ENCODE data around the gene EFHC2. TPM values are rescaled to one million over a fixed set of nuclear protein-coding genes. Genes with fewer than 3 reads are reported as not detected.

The EFHC2 gene
- polyA plus RNA-seq, 1 of the 3 experiments (the other 2 are of a cell fraction) = 0.03 TPM

DNA sequence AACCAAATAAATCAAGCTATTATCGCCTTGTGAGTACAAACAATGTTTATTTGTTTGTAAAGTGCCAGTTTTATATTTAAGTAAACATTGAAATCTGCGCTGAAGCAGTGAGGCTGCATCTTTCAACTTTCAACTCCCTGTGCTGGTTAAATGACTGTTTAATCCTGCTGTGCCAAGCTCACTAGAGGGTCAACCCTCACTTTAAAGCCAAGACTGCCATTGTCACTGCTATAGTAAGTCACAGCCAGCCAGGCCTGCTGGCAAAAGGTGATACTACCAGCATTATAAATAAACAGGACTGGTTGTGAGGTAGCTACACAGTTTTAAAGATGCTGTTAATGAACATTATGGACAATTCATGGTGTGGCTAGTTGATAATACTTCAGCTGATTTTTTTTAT, 34.6 kb downstream of the EFHC2 start:
- no peak overlapping the region for H3K27ac ChIP-seq (ENCODE audit: low read depth in 2 of 2, low read length in 1 of 2)
- no peaks in the 10 kb centered on the region for H3K36me3 ChIP-seq (replicated peaks in 1 of 2; ENCODE audit: control insufficient read depth in 1 of 2, insufficient read depth in 2 of 2, low read length in 1 of 2)

DNA sequence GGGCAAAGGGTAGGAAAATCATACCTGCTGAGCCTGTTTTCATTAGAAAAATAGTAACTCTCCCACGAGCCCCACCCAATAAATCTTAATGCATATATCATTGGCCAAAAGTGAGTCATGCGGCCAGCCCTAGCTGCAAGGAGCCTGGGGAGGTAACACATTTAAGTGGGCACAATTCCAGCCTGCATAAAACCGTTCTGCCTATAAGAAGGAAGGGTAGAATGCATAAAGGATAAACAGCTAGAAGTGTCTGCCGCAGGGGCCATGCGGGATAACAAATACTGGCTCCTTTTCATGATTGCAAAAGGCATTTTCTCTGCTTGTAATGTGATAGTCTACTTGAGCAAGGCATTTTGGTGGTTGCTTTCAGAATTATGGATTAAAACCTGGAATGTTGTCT, 37.1 kb downstream of the EFHC2 start:
- no peaks in the 10 kb centered on the region for H3K36me3 ChIP-seq (replicated peaks in 1 of 2; ENCODE audit: control insufficient read depth in 1 of 2, insufficient read depth in 2 of 2, low read length in 1 of 2)
- H3K79me2 ChIP-seq (ENCODE audit: insufficient read depth) = no peaks in the 10 kb centered on the region
- no peaks in the 10 kb centered on the region for H3K9me2 ChIP-seq
- H3K9ac ChIP-seq = no peak overlapping the region
- ChIA-PET POLR2A (no interaction called here), CTCF (no interaction called here)
- no peak overlapping the region for H2AFZ ChIP-seq (ENCODE audit: low read depth)
- H3K4me3 ChIP-seq (ENCODE audit: low read depth in 2 of 2, low read length in 1 of 2) = no peak overlapping the region
- no peaks in the 10 kb centered on the region for H3F3A ChIP-seq (replicated peaks; ENCODE audit: insufficient read depth)
- DNase-seq = no peak
- no peak overlapping the region for H3K4me2 ChIP-seq
- H3K9me3 ChIP-seq = no peaks in the 10 kb centered on the region
- no peaks in the 10 kb centered on the region for H4K20me1 ChIP-seq (ENCODE audit: insufficient read depth)
- no peaks in the 10 kb centered on the region for H3K27me3 ChIP-seq (ENCODE audit: insufficient read depth)
- WGBS (ENCODE audit: low lambda C conversion rate) = 38% methylated on average over 5 of the region's 5 CpGs
- H3K27ac ChIP-seq (ENCODE audit: low read depth in 2 of 2, low read length in 1 of 2) = no peak overlapping the region
- no peaks in the 10 kb centered on the region for H3K4me1 ChIP-seq (ENCODE audit: control insufficient read depth in 1 of 2, insufficient read depth in 2 of 2, low read depth in 1 of 2, low read length in 1 of 2)
- TF ChIP-seq YY1 (IDR thresholded peaks at IDR 0.05; ENCODE audit: low read depth) (no peak), GABPA (IDR thresholded peaks at IDR 0.05; ENCODE audit: low read depth) (no peak), FOXM1 (IDR thresholded peaks at IDR 0.05; ENCODE audit: low read depth) (no peak), SMC3 (IDR thresholded peaks at IDR 0.05; ENCODE audit: low read depth, low read length) (no peak), RXRA (IDR thresholded peaks at IDR 0.05; ENCODE audit: borderline replicate concordance, low read depth) (no peak), JUND (IDR thresholded peaks at IDR 0.05) (no peak), CHD2 (IDR thresholded peaks at IDR 0.05; ENCODE audit: low read length, partially characterized antibody) (no peak), CTCF (IDR thresholded peaks at IDR 0.05) (no peak)
- TF ChIP-seq, protein P1, sequence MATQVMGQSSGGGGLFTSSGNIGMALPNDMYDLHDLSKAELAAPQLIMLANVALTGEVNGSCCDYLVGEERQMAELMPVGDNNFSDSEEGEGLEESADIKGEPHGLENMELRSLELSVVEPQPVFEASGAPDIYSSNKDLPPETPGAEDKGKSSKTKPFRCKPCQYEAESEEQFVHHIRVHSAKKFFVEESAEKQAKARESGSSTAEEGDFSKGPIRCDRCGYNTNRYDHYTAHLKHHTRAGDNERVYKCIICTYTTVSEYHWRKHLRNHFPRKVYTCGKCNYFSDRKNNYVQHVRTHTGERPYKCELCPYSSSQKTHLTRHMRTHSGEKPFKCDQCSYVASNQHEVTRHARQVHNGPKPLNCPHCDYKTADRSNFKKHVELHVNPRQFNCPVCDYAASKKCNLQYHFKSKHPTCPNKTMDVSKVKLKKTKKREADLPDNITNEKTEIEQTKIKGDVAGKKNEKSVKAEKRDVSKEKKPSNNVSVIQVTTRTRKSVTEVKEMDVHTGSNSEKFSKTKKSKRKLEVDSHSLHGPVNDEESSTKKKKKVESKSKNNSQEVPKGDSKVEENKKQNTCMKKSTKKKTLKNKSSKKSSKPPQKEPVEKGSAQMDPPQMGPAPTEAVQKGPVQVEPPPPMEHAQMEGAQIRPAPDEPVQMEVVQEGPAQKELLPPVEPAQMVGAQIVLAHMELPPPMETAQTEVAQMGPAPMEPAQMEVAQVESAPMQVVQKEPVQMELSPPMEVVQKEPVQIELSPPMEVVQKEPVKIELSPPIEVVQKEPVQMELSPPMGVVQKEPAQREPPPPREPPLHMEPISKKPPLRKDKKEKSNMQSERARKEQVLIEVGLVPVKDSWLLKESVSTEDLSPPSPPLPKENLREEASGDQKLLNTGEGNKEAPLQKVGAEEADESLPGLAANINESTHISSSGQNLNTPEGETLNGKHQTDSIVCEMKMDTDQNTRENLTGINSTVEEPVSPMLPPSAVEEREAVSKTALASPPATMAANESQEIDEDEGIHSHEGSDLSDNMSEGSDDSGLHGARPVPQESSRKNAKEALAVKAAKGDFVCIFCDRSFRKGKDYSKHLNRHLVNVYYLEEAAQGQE (IDR thresholded peaks at IDR 0.05; ENCODE audit: low read depth, low read length) = no peak
- TF ChIP-seq, protein P2, sequence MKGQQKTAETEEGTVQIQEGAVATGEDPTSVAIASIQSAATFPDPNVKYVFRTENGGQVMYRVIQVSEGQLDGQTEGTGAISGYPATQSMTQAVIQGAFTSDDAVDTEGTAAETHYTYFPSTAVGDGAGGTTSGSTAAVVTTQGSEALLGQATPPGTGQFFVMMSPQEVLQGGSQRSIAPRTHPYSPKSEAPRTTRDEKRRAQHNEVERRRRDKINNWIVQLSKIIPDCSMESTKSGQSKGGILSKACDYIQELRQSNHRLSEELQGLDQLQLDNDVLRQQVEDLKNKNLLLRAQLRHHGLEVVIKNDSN (IDR thresholded peaks at IDR 0.05; ENCODE audit: borderline replicate concordance, low read depth) = no peak
- TF ChIP-seq, protein P3, sequence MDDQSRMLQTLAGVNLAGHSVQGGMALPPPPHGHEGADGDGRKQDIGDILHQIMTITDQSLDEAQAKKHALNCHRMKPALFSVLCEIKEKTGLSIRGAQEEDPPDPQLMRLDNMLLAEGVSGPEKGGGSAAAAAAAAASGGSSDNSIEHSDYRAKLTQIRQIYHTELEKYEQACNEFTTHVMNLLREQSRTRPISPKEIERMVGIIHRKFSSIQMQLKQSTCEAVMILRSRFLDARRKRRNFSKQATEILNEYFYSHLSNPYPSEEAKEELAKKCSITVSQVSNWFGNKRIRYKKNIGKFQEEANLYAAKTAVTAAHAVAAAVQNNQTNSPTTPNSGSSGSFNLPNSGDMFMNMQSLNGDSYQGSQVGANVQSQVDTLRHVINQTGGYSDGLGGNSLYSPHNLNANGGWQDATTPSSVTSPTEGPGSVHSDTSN (IDR thresholded peaks at IDR 0.05) = no peak

More for the DNA sequence above, 34.6 kb downstream of the EFHC2 start:
- Histone ChIP-seq H4K20me1 (ENCODE audit: insufficient read depth) (no peaks in the 10 kb centered on the region), H3K9me2 (no peaks in the 10 kb centered on the region), H3K9ac (no peak overlapping the region), H3K4me3 (ENCODE audit: low read depth in 2 of 2, low read length in 1 of 2) (no peak overlapping the region), H3K4me2 (no peak overlapping the region), H3F3A (replicated peaks; ENCODE audit: insufficient read depth) (no peaks in the 10 kb centered on the region), H3K4me1 (ENCODE audit: control insufficient read depth in 1 of 2, insufficient read depth in 2 of 2, low read depth in 1 of 2, low read length in 1 of 2) (no peaks in the 10 kb centered on the region), H3K27me3 (ENCODE audit: insufficient read depth) (no peaks in the 10 kb centered on the region), H2AFZ (ENCODE audit: low read depth) (no peak overlapping the region), H3K79me2 (ENCODE audit: insufficient read depth) (no peaks in the 10 kb centered on the region), H3K9me3 (no peaks in the 10 kb centered on the region)
- ChIA-PET CTCF (no interaction called here), POLR2A (no interaction called here)
- DNase-seq = no peak
- WGBS (ENCODE audit: low lambda C conversion rate) = 32% methylated on average over 2 of the region's 2 CpGs
- TF ChIP-seq, protein P1 (IDR thresholded peaks at IDR 0.05; ENCODE audit: low read depth, low read length) = no peak
- no peak for TF ChIP-seq GABPA (IDR thresholded peaks at IDR 0.05; ENCODE audit: low read depth)
- TF ChIP-seq NRF1 (IDR thresholded peaks at IDR 0.05; ENCODE audit: low read depth, low read length) = no peak
- TF ChIP-seq CHD2 (IDR thresholded peaks at IDR 0.05; ENCODE audit: low read length, partially characterized antibody) = no peak
- no peak for TF ChIP-seq TEAD4 (IDR thresholded peaks at IDR 0.05; ENCODE audit: borderline replicate concordance, insufficient read depth)
- no peak for TF ChIP-seq MAX (IDR thresholded peaks at IDR 0.05; ENCODE audit: low read depth)

Data from SK-N-SH (cell line).